Osteocyte (in vitro differentiated cells): ENCODE data around the gene TCF25. TPM values are rescaled to one million over a fixed set of nuclear protein-coding genes. Genes with fewer than 3 reads are reported as not detected.

ENCODE experiments used
- DNase-seq: peaks from one replicate; pipeline ENCODE4 v3.0.0; 2021; ENCODE audit warnings: mixed read lengths; ENCODE audit not compliant: unreplicated experiment; ENCODE audit errors: extremely low spot score
- H3K27ac Mint-ChIP-seq: one replicate; pipeline ENCODE4 v1.8.0; 2021; ENCODE audit warnings: mild to moderate bottlenecking, mixed read lengths; ENCODE audit not compliant: unreplicated experiment
- H3K27me3 Mint-ChIP-seq: one replicate; pipeline ENCODE4 v1.8.0; 2021; ENCODE audit warnings: mixed read lengths; ENCODE audit not compliant: unreplicated experiment
- H3K36me3 Mint-ChIP-seq: one replicate; pipeline ENCODE4 v1.8.0; 2021; ENCODE audit warnings: mixed read lengths; ENCODE audit not compliant: unreplicated experiment
- H3K4me1 Mint-ChIP-seq: one replicate; pipeline ENCODE4 v1.8.0; 2021; ENCODE audit warnings: mixed read lengths; ENCODE audit not compliant: unreplicated experiment
- H3K4me3 Mint-ChIP-seq: one replicate; pipeline ENCODE4 v1.8.0; 2021; ENCODE audit warnings: mild to moderate bottlenecking, moderate library complexity, mixed read lengths; ENCODE audit not compliant: unreplicated experiment
- H3K9me3 Mint-ChIP-seq: one replicate; pipeline ENCODE4 v1.8.0; 2021; ENCODE audit warnings: mixed read lengths; ENCODE audit not compliant: unreplicated experiment
- CTCF ChIP-seq: fragments of 200-600 bp; sonication (generic); IDR thresholded peaks from 2 replicates; pipeline ENCODE4 v1.5.0; 2021; ENCODE audit warnings: antibody characterized with exemption, mild to moderate bottlenecking, moderate library complexity
- total RNA-seq: library from RNA; stranded (reverse); gene quantifications from 2 replicates; pipeline ENCODE4 v1.2.1, GENCODE V29; 2021

The TCF25 gene
- total RNA-seq, 1 donor from 2014 or later, result 251 TPM

- Mint-ChIP-seq H3K27ac (no peak overlapping the region), H3K27me3 (no peaks in the 10 kb centered on the region), H3K4me3 (no peak overlapping the region), H3K36me3 (peaks cover 30% of the 10 kb centered on the region), H3K4me1 (peaks cover 3% of the 10 kb centered on the region), H3K9me3 (no peaks in the 10 kb centered on the region)
- DNase-seq, result no peak
- no peak for TF ChIP-seq CTCF
Measured at GRCh38 chr16:89905511-89906139, 32.2 kb downstream of the TCF25 start.

GRCh38 chr16:89906140-89907025, 33.0 kb downstream of the TCF25 start:
- Mint-ChIP-seq H3K27ac (no peak overlapping the region), H3K36me3 (peaks cover 31% of the 10 kb centered on the region), H3K4me3 (no peak overlapping the region), H3K9me3 (no peaks in the 10 kb centered on the region), H3K27me3 (no peaks in the 10 kb centered on the region), H3K4me1 (peaks cover 3% of the 10 kb centered on the region)
- no peak for TF ChIP-seq CTCF
- DNase-seq, result no peak

GRCh38 chr16:89907055-89907814, 33.8 kb downstream of the TCF25 start:
- Mint-ChIP-seq H3K4me1 (peaks cover 3% of the 10 kb centered on the region), H3K9me3 (no peaks in the 10 kb centered on the region), H3K27ac (no peak overlapping the region), H3K4me3 (no peak overlapping the region), H3K27me3 (no peaks in the 10 kb centered on the region), H3K36me3 (peaks cover 32% of the 10 kb centered on the region)
- TF ChIP-seq CTCF, result no peak
- DNase-seq, result no peak

- DNase-seq, result no peak
- Mint-ChIP-seq H3K27me3 (no peaks in the 10 kb centered on the region), H3K27ac (no peak overlapping the region), H3K9me3 (no peaks in the 10 kb centered on the region), H3K4me3 (no peak overlapping the region), H3K4me1 (peaks cover 3% of the 10 kb centered on the region), H3K36me3 (peaks cover 33% of the 10 kb centered on the region)
- no peak for TF ChIP-seq CTCF
Measured at GRCh38 chr16:89908236-89908635, 34.8 kb downstream of the TCF25 start.
